ENCODE measurements around the gene LCTL.

LCTL gene, protein sequence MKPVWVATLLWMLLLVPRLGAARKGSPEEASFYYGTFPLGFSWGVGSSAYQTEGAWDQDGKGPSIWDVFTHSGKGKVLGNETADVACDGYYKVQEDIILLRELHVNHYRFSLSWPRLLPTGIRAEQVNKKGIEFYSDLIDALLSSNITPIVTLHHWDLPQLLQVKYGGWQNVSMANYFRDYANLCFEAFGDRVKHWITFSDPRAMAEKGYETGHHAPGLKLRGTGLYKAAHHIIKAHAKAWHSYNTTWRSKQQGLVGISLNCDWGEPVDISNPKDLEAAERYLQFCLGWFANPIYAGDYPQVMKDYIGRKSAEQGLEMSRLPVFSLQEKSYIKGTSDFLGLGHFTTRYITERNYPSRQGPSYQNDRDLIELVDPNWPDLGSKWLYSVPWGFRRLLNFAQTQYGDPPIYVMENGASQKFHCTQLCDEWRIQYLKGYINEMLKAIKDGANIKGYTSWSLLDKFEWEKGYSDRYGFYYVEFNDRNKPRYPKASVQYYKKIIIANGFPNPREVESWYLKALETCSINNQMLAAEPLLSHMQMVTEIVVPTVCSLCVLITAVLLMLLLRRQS

DNA sequence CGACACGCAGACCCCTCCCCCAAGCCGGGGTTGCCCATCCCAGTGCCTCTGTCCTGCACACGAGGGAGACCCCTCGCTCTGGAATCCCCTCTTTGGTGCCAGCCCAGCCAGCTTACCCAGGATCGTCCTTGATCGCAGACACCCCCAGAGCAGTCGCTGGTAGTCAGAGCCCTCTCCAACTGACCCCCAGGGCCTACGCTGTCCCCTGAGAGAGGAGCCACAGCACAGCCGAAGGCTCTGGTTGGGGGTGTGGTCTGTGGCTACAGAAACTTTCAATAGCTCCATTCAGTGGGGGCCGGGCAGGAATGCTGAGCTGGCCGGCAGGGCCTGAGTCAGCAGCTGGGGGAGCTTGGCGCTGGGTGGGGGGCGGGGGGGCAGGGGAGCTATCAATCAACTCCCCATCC lies at the start of gene LCTL:
Gene LCTL, minus strand, starts transcription at position 258 of the 404 bp plus-strand sequence. CDS start 633 bp downstream, outside the sequence.
- peak; percentile 95 for DNase-seq (ENCODE audit: low read depth, low spot score)

DNA sequence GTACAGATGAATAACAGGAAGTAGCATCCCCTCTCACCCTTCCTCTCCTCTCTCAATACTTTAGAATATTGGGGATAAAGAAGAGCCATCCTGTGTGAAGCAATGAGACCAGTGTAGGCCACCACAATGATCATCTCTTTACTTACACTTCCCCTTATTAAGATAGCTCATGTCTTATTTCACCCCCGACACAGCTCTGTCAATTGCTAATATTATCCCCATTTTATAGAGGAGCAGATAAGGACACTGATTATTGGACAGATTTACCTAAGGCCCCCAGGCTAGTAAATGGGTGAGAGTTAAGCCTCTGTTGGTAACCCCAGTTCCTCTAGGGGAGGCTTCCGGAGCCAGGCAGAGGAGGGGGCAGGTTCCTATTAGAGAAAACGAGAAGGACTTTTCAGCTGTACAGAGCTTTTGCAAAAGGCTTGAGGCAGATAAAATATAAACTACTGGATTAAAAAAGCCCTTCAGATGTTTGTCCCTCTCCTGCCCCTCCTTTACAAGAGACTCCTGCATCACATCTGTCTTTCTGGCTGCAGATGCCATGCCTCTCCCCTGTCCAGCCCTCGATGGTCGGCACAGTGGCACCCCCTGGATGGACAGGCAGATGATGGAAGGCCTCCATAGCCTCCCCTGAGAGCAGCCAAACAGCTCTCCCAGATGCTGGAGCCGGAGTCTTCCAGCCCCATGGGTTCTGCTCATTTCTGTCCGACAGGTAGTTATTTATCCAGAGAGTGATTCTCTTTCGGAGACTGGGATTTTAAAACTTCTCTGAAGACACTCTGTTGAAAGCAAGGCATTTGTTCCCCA lies 49.4 kb upstream of the LCTL start:
- DNase-seq (ENCODE audit: low read depth, low spot score) = no peak

DNA sequence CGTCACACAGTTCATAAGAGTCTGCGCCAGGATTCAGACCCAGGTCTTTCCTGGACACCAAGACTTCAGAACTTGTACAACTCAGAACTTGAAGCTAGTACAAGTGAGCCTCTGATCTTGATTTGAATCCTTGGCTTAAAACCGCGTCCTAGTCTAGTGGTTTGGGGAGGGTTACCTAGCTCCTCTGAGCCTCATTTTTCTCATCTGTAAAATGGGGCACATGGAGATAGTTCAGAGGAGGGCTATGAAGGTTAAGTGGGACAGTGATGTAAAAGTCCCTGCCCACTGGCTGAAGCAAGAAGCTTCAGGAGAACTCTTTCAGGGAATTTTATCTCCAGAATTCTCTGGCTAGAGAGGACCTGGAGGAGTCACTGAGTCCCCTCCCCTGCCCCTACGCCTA lies 48.7 kb upstream of the LCTL start:
- no peak for DNase-seq (ENCODE audit: low read depth, low spot score)

DNA sequence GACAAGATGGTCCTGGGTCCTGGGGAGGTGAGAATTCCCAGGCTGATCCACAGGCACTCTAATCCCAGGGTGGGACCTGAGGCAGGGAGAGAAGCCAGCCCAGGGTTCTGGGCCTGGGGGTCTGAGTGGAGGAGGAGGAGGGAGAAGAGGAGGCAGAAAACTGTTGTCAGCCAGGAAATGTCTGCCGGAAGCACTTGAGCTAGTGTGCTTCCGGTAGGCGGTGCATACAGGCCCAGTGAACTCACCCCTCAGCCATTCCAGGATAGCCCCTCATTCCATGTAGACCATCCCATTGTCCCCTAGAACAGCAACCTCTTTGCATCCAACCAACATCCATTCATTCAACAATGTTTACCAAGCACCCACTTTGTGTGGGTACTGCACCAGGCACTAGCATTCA lies 47.9 kb upstream of the LCTL start:
- no peak for DNase-seq (ENCODE audit: low read depth, low spot score)

DNA sequence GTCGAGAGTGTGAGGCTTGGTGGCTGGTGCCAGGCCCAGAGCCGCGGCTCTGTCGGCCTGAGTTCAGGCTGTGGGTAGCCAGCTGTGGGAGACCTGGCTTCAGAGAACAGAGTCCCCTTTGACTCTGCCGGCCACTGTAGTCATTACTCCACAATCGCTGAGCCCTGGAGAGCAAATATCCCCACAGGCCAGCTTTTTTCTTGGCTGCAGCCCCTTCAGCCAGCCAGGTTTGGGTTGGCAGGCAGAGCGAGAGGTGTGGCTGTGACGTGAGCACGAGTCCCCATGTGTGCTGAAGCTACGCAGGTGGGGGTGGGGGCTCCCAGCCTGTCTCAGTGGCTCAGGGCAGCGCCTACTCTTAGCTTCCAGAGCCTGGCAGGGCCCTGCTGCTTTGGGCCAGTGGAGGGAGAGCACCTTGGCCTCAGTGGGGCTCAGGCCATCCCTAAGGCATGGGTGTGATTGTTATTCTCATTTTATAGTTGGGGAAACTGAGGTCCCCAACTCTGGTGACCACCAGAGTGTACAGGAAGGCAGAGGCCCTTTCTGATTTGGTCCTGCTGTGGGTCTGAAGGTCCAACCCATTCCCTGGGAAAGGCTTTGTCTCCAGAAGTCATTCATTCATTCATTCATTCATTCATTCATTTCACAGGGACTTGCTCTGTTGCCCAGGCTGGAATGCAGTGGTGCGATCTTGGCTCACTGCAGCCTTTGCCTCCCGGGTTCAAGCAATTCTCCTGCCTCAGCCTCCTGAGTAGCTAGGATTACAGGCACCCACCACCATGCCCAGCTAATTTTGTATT lies 45.7 kb upstream of the LCTL start:
- peak; percentile 46 for DNase-seq (ENCODE audit: low read depth, low spot score)

DNA sequence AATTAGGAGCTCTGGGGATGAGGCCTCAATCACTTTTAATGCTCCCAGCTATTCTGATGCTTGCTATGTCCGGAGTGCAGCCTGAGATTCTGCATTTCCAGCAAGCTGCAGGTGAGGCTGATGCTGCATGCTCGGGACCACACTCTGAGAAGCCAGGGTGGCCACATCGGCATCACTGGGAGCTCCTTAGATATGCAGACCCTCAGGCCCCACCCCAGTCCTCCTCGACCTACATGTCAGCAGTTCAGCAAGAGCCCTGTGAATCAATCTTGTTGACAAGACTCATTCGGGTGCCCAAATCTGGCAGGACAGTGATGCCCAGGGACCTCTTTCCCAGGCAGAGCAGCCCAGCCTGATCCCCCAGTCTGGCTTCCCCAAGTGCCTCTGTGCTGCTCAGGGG lies 44.1 kb upstream of the LCTL start:
- no peak for DNase-seq (ENCODE audit: low read depth, low spot score)

DNA sequence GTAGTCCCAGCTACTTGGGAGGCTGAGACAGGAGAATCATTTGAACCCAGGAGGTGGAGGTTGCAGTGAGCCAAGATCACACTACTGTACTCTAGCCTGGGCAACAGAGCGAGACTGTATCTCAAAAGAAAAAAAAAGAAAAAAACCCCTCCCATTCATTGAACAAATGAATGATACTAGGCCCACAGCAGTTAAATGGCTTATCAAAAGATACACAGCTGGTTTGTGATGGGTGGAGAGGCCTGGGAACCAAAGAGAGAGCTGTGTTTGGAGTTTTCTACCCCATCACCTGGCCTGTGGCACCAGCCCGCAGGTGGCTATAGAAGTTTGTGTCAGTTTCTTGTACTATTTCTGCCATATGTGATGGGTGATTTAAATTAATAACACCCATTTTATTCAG lies 43.1 kb upstream of the LCTL start:
- no peak for DNase-seq (ENCODE audit: low read depth, low spot score)

DNA sequence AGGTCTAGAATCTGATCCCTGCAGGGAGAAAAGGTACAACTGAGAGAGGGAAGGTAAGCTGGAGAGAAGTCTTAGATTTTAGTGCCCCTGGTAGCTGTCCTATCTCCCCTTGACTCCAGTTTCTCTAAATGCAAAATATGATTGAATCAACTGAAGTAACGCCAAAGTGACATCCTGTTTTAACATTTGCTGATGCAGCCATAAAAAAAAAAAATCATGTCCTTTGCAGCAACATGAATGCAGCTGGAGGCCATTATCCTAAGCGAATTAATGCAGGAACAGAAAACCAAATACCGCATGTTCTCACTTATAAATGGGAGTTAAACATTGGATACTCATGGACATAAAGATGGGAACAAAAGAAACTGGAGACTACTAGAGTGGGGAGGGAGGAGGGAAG lies 42.4 kb upstream of the LCTL start:
- DNase-seq (ENCODE audit: low read depth, low spot score) = no peak

DNA sequence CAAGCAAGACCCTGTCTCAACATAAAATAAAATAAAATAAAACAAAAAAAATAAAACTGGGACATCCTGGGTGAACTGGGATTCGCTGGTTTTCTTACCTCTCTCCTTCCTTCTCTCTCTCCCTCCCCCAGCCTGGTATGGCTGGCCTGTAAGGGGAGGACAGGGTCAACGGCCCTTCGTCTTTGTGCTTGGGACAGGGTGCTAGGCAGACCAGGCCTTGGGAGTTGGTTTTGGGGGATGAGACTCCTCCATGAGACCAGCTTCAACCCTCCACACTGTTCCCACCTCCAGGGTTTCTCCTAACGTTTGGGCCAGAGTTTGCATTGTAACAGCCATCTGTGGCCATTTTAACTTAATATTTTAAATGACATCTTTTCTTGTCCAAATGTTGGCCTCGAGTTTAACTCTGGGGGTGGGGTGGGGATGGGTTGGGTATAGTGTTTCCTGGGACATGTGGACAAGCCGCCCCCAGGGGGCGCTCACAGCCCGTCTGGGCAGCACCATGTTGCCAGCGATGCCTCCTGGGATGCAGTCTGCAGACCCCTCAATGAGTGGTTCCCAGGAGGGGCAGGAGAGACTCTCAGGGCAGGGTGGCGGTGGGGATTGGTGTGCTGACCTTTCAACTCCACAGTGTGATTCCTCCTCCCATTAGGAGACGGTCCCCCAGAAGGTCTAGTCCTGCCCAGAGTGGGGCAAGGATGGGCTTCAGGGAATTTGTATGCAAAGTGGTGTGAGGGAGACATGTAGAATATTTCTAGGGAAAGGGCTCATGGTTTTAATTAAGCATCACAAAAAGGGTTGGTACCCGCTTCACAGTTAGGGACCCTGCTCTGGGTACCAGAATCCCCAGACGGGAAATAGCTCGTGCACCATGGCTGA lies 37.7 kb upstream of the LCTL start:
- DNase-seq (ENCODE audit: low read depth, low spot score) = peak; percentile 88

DNA sequence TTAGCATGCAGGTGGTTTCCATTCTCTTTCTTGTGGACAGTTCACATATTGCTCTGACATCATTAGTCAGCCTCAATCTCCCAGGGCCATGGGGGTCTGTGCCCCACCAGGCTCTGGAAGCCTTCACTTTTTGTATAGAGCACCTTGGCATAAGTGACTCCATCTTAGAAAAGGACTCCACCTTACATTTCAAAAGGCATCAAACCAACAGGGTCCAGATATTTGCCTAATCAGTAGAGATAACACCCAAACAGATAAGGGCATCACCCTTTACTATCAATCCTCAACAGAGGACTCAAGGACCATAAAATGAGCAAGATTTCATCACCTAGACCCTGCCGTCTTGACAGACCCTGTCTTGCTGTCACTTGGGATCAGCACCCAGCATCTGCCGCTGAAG lies 35.7 kb upstream of the LCTL start:
- no peak for DNase-seq (ENCODE audit: low read depth, low spot score)

DNA sequence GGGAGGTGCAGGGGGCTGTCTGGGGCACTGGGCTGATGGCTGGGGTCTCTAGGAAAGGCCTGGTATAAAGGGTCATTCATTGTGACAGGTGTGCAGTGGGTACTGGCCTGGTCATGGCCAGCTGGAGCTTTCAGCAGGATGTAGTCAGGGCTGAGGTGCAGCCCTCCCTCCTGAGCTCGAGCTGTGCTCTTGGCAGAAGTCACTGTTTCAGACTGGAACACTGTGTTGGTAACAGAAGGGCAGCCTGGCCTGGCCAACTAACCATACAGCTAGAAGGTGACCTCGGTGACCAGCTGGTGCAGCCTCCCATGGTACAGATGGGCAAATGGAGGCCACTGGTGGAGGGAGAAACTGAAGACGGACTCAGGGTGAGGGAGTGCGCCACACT lies 34.4 kb upstream of the LCTL start:
- no peak for DNase-seq (ENCODE audit: low read depth, low spot score)

DNA sequence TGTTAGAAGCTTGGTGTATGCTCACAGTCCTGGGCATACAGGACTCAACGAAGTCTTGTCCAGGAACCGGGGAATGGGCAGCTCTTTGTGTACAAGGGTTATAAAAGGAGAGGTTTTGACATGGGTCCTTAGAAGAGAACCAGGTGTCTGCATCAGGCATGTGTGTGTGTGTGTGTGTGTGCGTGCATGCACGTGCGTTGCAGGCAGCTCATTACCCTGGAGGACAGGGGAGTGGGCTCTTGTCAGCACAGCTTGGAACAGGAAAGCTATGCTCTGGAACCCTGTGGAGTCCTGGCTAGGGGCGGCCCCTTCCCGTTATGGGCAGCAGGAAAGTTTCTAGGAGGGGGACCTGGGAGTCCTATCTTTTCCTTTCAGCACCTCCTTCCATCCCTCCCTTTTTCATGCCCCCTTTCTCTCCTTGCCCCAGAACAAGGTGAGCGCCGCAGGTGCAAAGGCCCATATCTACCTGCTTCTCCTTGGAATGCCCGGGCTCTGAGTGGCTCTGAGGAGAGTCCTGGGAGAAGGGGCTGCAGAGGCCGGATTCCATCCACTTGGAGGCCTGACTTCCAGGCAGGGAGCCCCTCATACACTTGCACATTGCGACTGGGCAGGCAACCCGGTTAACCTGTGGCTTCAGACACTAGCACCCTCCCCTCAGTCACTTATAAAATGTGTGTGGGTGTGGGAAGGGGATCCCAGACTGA lies 33.9 kb upstream of the LCTL start:
- DNase-seq (ENCODE audit: low read depth, low spot score) = no peak

DNA sequence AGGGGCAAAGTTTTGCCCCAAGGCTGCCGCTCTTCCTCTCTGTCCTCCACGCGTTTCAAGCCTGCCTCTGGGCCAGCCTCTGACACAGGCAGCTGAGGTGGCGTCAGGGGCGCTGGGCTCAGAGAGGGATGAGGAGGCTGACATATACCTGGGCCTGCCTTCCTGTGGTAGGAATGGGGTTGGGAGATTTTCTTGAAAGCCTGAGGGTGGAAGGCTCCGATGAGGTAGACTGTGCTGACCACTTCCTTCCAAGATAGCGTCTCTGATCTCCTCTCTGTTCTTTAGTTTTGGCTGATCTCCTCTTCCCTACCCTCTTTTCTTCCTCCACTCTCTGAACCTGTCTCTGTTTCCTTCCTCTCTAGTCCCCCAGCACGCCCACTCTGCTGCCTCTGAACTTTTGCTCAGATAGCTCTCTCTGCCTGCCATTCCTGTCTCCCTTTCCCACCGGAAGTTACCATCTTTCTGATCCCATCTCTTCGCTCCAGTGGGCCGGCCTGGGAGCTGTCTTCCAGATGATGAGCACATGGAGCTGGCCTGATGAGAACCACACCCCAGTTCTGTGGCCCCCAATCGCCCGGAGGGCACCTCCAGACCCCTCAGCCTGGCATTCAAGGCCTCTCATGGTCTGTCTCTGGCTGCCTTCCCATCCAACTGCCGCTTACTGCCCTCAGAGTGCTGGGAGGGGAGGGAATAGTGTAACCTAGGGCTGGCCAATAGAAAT lies 32.5 kb upstream of the LCTL start:
- no peak for DNase-seq (ENCODE audit: low read depth, low spot score)

DNA sequence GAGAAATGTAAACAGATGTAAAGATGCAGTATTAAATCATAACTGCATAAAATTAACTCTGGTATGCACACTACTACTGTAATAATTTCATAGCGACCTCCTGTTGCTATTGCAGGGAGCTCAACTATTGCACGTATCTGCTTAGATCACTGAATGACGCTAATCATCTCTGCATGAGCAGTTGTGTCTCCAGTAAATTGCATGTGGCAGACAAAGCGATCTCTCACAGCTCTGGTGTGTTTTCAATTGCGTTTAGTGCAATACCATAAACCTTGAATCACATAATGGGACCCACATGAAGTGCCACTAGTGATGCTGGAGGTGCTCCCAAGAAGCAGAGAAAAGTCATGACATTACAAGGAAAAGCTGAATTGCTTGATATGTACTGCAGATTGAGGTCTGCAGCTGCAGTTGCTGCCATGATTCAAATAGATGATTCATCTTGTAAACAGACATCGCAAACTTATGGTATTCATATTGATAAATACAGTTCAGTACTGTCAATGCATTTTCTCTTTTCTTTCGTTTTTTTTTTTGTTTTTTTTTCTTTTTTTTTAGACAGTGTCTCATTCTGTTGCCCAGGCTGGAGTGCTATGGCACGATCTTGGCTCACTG lies 30.2 kb upstream of the LCTL start:
- DNase-seq (ENCODE audit: low read depth, low spot score) = no peak

DNA sequence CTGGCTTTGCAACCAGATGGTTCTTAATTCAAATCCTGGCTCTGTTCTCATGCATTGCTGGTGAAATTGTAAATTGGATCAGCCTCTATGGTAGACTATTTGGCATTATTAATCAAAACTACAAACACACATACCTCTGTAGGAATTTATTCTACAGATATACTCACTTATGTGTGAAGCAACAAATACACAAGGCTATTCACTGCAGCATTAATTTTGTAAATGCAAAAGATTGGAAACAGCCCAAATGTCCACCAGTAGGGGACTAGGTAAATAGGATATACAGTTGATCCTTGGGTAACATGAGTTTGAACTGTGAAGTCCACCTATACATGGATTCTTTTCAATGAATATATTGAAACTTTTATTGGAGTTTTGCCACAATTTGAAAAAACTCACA lies 29.5 kb upstream of the LCTL start:
- DNase-seq (ENCODE audit: low read depth, low spot score) = no peak

DNA sequence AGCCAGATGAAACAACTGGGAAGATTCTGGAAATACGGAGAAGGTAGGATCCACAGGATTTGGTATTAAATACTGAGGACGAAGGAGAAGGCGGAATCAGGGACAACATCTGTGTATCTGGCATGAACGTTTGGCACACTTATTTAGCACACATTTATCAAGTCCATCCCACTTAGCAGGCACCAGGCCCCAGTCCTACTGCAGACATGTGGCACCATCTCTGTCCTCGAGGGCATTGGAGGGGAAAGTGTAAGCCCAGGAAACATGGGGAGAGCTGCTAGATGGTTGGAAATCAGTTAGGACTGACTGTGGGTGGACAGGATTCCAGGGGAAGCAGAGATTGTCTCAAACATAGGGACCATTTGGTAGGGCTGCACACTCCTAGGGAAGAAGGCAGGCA lies 29.0 kb upstream of the LCTL start:
- no peak for DNase-seq (ENCODE audit: low read depth, low spot score)

DNA sequence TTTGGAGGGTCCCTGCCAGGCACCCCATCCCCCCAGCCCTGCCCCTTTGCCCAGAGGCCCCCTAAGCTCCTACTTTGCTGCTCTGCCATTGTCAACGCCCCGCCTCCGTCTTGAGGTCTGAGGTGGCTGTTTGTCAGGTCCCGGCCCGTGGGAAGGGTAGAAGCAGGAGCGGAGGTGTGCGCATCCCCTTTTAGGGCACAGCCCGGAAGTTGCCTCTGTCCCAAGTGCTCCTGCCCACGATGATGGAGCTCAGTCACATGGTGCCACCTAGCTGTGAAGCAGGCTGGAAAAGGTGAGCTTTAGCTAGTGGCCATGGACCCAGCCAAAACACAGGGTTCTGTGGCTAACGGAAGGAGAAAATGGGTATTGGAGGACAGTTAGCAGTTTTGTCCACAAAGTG lies 28.5 kb upstream of the LCTL start:
- no peak for DNase-seq (ENCODE audit: low read depth, low spot score)

DNA sequence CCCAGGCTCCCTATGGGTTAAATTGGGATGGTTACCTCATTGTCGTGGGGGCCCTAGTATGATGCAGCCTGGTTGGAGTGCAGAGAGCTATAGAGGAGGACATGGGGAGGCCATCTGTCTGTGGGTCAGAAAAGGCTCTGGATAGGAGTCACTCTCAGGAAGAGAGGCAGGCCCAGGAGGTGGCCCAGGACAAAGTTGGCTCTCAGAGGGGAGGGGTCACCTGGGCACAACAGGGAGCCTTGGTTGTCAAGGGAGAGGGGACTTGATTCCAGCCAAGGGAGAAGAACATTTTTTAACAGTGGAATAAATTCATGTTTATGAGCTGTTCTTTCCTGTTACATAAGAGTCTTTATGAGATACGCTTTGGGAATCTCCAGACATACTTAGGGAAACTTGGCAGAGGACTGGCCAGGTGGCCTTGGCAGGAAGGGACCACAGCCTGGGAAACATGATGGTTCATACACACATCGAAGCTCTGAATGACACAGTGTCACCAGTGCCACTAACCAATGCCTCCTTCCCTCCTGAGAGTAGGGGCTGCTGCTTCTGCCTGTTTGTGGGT lies 27.5 kb upstream of the LCTL start:
- no peak for DNase-seq (ENCODE audit: low read depth, low spot score)
